Large intestine (tissue), 3 donors: ENCODE data around the gene IFFO2. TPM values are rescaled to one million over a fixed set of nuclear protein-coding genes. Genes with fewer than 3 reads are reported as not detected.

ENCODE experiments used
- DNase-seq, 2 donors: peaks; one replicate each; pipeline versions ENCODE4 v3.0.0 to v3.0.0-alpha.2; 2013
- H3K27ac ChIP-seq: one replicate; pipeline ENCODE4 v1.5.1; 2013; ENCODE audit warnings: low read length
- H3K27me3 ChIP-seq: 2 replicates; pipeline ENCODE4 v1.6.1; 2013; ENCODE audit warnings: low read length; ENCODE audit not compliant: control insufficient read depth, insufficient read depth
- H3K36me3 ChIP-seq: 2 replicates; pipeline ENCODE4 v1.6.1; 2013; ENCODE audit warnings: low read length; ENCODE audit not compliant: control insufficient read depth, insufficient read depth
- H3K4me1 ChIP-seq: one replicate; pipeline ENCODE4 v1.6.1; 2013; ENCODE audit warnings: low read length; ENCODE audit not compliant: control insufficient read depth, insufficient read depth
- H3K4me3 ChIP-seq: one replicate; pipeline ENCODE4 v1.5.1; 2013; ENCODE audit warnings: low read length
- H3K9me3 ChIP-seq: one replicate; pipeline ENCODE4 v1.6.1; 2013; ENCODE audit warnings: mild to moderate bottlenecking, low read depth, low read length, moderate library complexity; ENCODE audit not compliant: control insufficient read depth
- WGBS: methylation state at CpG from one replicate; pipeline ENCODE4 v1.1.5; 2013; ENCODE audit warnings: low lambda C conversion rate; ENCODE audit not compliant: insufficient coverage; 5-methylcytosine and 5-hydroxymethylcytosine counted together
- polyA plus RNA-seq: library from polyadenylated mRNA; unstranded; fragments of 120-200 nt; gene quantifications from one replicate; pipeline ENCODE4 v1.2.1, GENCODE V29; 2013

Gene IFFO2
- polyA plus RNA-seq, 1 donor, result 3.4 TPM

DNA sequence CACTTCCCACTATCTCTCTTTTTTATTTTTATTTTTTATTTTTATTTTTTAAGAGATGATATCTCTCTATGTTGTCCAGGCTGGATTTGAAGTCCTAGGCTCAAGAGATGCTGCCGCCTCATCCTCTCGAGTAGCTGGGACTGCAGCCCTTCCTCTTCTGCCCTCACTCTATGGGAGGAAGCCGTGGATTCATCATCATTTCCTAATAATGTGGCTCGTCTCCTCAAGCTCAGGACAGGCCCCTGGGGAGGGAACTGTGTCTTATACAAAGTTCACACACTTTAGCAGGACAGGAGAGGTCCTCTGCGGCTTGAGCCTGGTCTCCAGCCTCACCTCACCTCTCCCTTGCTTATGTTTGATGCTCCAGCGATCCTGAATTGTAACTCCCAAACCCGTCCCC lies 16.5 kb upstream of the IFFO2 start:
- no peaks in the 10 kb centered on the region for H3K4me1 ChIP-seq
- no peaks in the 10 kb centered on the region for H3K36me3 ChIP-seq
- no peak overlapping the region for H3K27ac ChIP-seq
- H3K27me3 ChIP-seq, result peaks cover 2% of the 10 kb centered on the region
- H3K9me3 ChIP-seq, result no peaks in the 10 kb centered on the region
- DNase-seq, result no peak
- no peak overlapping the region for H3K4me3 ChIP-seq
- WGBS, result no CpG with 5 or more reads among the region's 7 CpGs

DNA sequence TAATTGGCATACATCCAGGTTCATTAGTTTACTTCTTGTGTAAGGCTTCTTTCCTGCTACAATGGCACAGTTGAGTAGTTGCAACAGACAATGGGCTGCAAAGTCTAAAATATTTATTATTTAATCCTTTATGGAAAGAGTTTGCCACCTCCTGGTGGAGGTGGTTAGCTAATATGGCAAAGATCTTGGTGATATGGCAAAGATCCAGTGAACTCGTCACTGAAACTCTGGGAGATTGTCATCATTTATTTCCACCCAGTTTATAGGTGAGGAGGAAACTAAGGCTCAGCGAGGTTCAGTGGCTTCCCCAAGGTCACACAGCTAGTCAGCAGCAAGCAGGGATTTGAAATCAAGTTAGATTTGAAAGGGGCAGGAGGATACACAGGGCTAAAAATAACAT lies 16.1 kb upstream of the IFFO2 start:
- Histone ChIP-seq H3K27ac (no peak overlapping the region), H3K4me3 (no peak overlapping the region), H3K9me3 (no peaks in the 10 kb centered on the region), H3K36me3 (no peaks in the 10 kb centered on the region), H3K4me1 (no peaks in the 10 kb centered on the region), H3K27me3 (peaks cover 2% of the 10 kb centered on the region)
- DNase-seq, result no peak
- WGBS, result no CpG with 5 or more reads among the region's 2 CpGs

DNA sequence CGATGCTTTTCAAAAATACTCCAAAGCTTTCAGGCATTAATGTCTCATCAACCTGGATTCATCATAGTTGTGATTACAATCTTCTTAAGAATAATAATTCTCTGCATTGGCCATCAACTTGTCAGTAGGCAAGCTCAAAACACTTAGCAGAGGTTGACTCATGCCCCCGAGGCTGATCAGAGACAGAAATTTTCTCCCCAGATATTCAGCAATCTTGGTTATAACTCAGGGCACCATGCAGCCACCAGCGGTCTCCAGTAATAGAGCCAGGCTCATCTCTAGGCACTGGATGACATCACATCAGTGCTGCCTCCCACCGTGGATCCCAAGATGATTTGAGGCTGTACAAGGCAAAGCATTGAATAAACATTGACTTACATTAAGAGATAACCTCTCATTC lies 14.3 kb upstream of the IFFO2 start:
- Histone ChIP-seq H3K27me3 (peaks cover 10% of the 10 kb centered on the region), H3K27ac (no peak overlapping the region), H3K4me1 (no peaks in the 10 kb centered on the region), H3K4me3 (no peak overlapping the region), H3K9me3 (no peaks in the 10 kb centered on the region), H3K36me3 (no peaks in the 10 kb centered on the region)
- WGBS, result 67% methylated on average over 1 of the region's 4 CpGs
- no peak for DNase-seq

DNA sequence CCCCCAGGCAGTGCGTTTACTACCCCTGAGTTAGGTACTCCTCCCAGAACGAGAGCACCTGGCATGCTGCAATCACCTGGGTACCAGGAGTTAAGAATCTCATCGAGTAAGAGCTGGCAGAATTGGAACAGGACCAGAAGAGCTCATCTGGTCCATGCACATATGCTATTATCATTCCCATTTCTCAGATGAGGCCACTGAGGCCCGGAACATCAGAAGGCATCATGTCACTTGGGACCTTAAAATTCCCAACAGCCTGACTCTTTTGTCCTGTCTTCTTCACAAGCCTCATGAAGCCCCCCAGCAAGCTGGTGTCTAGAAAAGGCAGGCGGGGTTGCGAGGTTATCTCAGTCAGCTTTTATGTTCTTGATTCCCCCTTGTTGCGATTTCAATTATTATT lies 13.9 kb upstream of the IFFO2 start:
- Histone ChIP-seq H3K36me3 (no peaks in the 10 kb centered on the region), H3K4me1 (no peaks in the 10 kb centered on the region), H3K9me3 (no peaks in the 10 kb centered on the region), H3K27me3 (peaks cover 13% of the 10 kb centered on the region), H3K4me3 (no peak overlapping the region), H3K27ac (no peak overlapping the region)
- no peak for DNase-seq
- 95% methylated on average over 3 of the region's 7 CpGs for WGBS

DNA sequence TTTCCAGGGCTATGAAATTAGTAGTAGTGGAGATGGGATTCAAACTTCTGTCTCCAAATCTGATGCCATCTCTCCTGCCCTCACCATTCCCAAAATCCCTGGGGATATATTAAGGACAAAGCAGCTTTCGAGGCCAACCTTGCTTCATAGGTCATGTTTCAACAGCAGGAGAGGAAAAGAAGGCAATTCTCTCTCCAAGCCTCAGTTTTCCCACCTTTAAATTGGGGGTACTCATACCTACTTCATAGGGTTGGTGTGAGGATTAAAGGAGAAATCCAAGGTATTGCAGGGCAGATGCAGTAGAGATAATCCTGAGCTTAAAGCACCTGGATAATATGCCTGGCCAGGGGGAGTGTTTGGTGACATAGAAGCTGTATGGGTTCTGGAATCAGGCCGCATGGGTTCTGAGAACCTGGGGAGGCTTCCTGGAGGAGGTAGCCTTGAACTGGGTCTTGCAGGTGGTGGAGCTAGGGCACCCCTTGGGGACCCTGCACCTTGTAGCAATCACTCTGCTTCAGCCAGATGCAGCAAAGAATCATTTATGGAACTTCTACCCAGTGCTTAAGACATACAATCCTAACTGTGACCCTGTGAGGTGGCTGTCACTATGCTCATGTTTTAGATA lies 10.7 kb upstream of the IFFO2 start:
- H3K9me3 ChIP-seq, result no peaks in the 10 kb centered on the region
- no CpG with 5 or more reads among the region's 2 CpGs for WGBS
- no peak for DNase-seq

DNA sequence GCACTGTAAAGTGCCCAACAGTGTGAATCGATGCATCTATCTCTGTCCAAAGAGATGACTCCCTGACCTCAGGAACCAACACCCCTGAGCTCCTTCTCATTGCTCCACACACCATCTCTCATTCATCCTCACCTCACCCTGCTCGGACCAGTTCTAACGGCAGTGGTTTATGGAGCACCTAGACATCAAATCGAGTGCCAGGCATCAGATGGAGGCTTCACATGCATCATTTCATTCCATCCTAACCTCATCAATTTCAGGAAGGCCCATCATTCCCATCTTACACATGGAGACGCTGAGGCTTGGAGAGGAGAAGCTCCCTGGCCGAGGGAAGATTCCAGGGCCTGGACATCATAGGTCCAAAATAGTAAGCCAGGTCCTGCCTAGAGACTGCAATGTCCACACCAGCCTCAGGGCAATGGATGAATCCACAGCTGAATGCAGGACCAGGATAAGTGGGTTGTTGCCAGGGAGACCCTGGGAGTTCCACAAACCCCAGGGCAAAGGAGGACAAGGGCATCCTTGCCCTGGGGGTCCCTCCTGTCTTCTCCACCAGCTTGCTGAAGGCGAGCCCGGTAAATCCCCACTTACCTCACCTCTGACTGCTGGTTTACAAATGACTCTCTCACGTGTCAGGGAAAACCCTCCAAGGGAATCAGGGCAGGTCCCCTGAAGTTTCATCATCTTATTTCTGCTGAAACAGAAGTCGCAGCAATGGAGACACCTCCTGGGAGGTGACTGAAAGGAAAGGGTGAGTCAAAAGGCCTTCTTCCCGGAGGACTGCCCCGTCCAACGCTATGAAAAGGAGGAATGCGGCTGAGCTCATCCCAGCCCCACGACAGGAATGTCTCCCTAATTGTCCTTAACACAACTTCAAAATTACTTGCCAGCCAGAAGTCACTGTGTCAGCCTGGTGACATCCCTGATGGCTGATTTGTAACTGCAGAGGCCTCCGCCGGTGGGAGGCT lies 9.0 kb upstream of the IFFO2 start:
- no CpG with 5 or more reads among the region's 17 CpGs for WGBS
- Histone ChIP-seq H3K4me1 (no peaks in the 10 kb centered on the region), H3K27ac (no peak overlapping the region), H3K9me3 (no peaks in the 10 kb centered on the region), H3K36me3 (no peaks in the 10 kb centered on the region), H3K4me3 (no peak overlapping the region), H3K27me3 (peaks cover 24% of the 10 kb centered on the region)
- no peak for DNase-seq

More for the DNA sequence above, 10.7 kb upstream of the IFFO2 start:
- H3K27ac ChIP-seq, result no peak overlapping the region
- H3K4me3 ChIP-seq, result no peak overlapping the region
- H3K4me1 ChIP-seq, result no peaks in the 10 kb centered on the region
- H3K27me3 ChIP-seq, result peaks cover 24% of the 10 kb centered on the region
- no peaks in the 10 kb centered on the region for H3K36me3 ChIP-seq

DNA sequence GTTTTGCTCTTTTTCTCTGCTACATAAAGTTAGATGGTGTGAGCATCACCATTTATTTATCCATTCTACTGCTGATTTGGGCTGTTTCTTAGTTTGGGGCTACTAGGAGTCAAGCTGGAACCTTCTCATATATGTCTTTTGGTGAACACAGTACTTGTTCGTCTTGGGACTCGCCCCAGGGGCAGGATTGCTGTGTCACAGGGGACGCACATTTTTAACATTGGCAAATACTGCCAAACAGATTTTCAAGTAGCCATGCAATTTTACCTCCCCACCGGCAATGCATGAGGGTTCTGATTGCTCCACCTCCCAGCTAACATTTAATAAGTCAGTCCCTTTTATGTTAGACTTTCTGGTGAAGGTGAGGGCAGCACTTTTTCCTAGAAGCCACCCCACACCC lies 7.5 kb upstream of the IFFO2 start:
- Histone ChIP-seq H3K9me3 (no peaks in the 10 kb centered on the region), H3K27ac (no peak overlapping the region), H3K27me3 (peaks cover 31% of the 10 kb centered on the region), H3K4me1 (no peaks in the 10 kb centered on the region), H3K36me3 (no peaks in the 10 kb centered on the region), H3K4me3 (no peak overlapping the region)
- no CpG with 5 or more reads among the region's 4 CpGs for WGBS
- DNase-seq, result no peak

DNA sequence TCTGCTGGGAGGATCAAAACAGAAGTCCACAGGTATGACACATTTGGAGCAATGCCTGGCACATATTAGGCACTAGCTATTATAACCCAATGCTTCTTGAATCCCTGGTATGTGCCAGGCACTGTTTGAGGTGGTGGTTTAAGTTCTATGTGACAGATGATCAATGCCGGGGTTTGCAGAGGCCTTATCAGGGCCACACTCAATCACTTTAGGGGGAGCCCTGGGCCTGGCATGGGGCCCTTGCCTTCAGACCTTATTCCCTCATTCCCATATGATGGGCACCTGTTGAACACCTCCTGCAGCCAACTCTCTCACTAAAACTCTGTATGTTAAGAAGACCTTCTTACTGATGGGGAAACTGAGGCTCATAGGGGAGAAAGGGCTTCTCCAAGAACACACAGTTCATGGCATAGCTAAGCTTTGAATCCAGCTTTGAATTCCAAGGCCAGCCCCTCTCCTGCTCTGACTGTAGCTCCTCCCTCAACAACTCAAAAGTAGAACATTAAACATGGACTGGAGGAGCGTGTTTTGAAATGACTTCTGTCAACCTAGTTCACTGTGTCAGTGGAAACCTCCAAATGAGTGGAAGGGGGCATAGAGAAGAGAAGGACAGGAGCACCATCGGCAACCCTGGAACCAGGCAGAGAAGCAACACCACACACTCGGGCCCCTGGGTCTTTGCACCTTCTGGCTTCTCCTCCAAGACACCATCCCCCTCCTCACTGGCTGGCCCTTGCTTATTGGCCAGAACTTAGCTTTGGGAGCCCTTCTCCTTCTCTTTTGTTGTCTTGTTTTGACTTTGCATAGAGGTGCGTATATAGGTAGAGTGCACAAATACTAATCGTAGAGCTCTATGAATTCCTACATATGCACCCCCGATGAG lies 6.6 kb upstream of the IFFO2 start:
- H3K27me3 ChIP-seq, result peaks cover 34% of the 10 kb centered on the region
- no peaks in the 10 kb centered on the region for H3K9me3 ChIP-seq
- no peak overlapping the region for H3K4me3 ChIP-seq
- no CpG with 5 or more reads among the region's 7 CpGs for WGBS
- no peak for DNase-seq
- H3K27ac ChIP-seq, result no peak overlapping the region
- no peaks in the 10 kb centered on the region for H3K36me3 ChIP-seq
- no peaks in the 10 kb centered on the region for H3K4me1 ChIP-seq

DNA sequence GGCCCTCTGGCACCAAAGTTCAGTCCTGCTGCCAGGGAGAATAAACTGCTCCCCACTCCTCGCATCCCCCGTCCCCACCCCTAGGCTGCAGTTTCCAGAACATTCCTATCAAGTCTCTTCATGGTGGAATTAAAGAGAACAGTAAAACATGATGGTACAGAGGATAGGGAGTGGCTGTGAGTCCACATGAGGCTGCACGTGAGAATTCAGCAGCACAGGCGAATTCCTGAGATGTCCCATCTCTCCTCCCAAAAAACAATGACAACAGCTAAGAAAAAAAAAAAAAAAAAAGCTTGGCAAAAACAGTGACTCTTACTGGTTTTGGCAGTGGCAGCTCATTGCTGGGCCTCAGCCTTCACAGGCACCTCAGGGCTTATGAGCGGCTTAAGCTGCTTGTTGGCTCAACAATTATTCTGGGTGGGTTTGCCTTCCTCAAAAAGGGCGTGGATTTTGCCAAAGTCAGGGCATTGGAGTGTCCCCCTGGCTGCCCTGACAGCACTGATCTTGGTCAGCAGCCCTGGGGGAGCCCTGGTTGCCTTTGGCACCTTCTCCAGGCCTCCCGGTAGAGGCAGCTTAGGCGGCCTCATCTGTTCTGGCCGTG lies 5.7 kb upstream of the IFFO2 start:
- WGBS, result 80% methylated on average over 1 of the region's 9 CpGs
- H3K9me3 ChIP-seq, result peaks cover under 1% of the 10 kb centered on the region
- H3K27me3 ChIP-seq, result peaks cover 40% of the 10 kb centered on the region
- H3K27ac ChIP-seq, result no peak overlapping the region
- H3K4me3 ChIP-seq, result no peak overlapping the region
- no peak for DNase-seq
- peaks cover 1% of the 10 kb centered on the region for H3K4me1 ChIP-seq
- H3K36me3 ChIP-seq, result no peaks in the 10 kb centered on the region

DNA sequence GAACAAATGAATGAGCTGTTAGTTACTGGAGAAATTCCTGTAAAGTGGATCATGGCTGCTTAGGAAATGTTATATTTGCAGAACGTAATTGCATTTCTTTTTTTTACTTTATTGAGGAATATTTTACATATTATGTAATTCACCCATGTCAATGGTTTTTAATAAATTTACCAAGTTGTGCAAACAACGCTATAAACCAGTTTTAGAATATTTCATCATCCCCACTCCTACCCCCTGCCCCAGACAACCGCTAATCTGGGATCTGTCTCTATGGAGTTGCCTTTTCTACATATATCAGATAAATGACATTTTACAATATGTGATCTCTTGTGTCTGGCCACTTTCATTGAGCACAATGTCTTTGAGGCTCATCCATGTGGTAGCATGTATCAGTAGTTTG lies 4.3 kb upstream of the IFFO2 start:
- no peaks in the 10 kb centered on the region for H3K36me3 ChIP-seq
- 60% methylated on average over 1 of the region's 3 CpGs for WGBS
- H3K27me3 ChIP-seq, result peaks cover 39% of the 10 kb centered on the region
- H3K4me3 ChIP-seq, result no peak overlapping the region
- no peak overlapping the region for H3K27ac ChIP-seq
- no peak for DNase-seq
- peaks cover 2% of the 10 kb centered on the region for H3K9me3 ChIP-seq
- H3K4me1 ChIP-seq, result peaks cover 6% of the 10 kb centered on the region
